HCT116 (cell line): ENCODE results near the gene FRMD4A. TPM values are rescaled to one million over a fixed set of nuclear protein-coding genes. Genes with fewer than 3 reads are reported as not detected.

ENCODE experiments used
- ATAC-seq: fragments of 200-7000 bp; cut with Tn5 transposase; 2 replicates; pipeline ENCODE4 v1.9.1; 2020; ENCODE audit warnings: mild to moderate bottlenecking, moderate library complexity
- BruUV-seq: library from RNA; stranded (reverse); fragments of 400-500 nt; replicated peaks from 2 replicates; lab custom pipeline; 2021; lab: Mats Ljungman, UMichigan
- CTCF ChIA-PET: fragments of 300-600 bp; sonication (Branson Sonifier 250); formaldehyde crosslinking; loops from one replicate; lab custom pipeline; 2021; ENCODE audit warnings: antibody characterized with exemption; lab: Charles Lee
- POLR2A ChIA-PET: fragments of 300-600, 350-600 bp; sonication (Branson Sonifier 250); formaldehyde crosslinking; loops from one replicate; lab custom pipeline; 2021; ENCODE audit warnings: antibody characterized with exemption; lab: Charles Lee
- RAD21 ChIA-PET, 2 experiments: fragments of 300-600 bp; sonication (Branson Sonifier 250); formaldehyde crosslinking; loops; one replicate each; lab custom pipeline; 2023; ENCODE audit warnings: low total read pairs in 2 of 2; ENCODE audit not compliant: uncharacterized antibody in 2 of 2, unreplicated experiment in 2 of 2, low non-redundant PET in 1 of 2; lab: Charles Lee
- DNase-seq: peaks from one replicate; pipeline ENCODE4 v3.0.0-alpha.2; 2010; ENCODE audit warnings: low read depth, low spot score
- H2AFZ ChIP-seq: fragments of 200-600 bp; shearing (Covaris generic), sonication (generic); 2 replicates; pipeline ENCODE4 v1.6.1; 2017; ENCODE audit warnings: low read depth, mixed run types, mixed read lengths, antibody characterized with exemption, low read length; ENCODE audit not compliant: poor library complexity, severe bottlenecking
- H3K27ac ChIP-seq: 2 replicates; pipeline ENCODE4 v1.5.1; 2012; ENCODE audit warnings: low read depth, low read length
- H3K27me3 ChIP-seq: fragments of 200-600 bp; sonication (generic); 2 replicates; pipeline ENCODE4 v1.6.1; 2016; ENCODE audit warnings: mixed run types, low read length, mixed read lengths; ENCODE audit not compliant: insufficient read depth
- H3K36me3 ChIP-seq, 2 experiments: fragments of 200-500 bp in 1 of 2; fragments of 200-600 bp in 1 of 2; sonication (Bioruptor generic) in 1 of 2; sonication (generic) in 1 of 2; 2 replicates each; pipeline versions ENCODE4 v1.5.1 to v1.6.1; 2014 to 2016; ENCODE audit warnings: low read length in 2 of 2, inconsistent platforms in 1 of 2, mixed read lengths in 1 of 2, mixed run types in 1 of 2; ENCODE audit not compliant: insufficient read depth in 2 of 2, control insufficient read depth in 1 of 2
- H3K4me1 ChIP-seq, 2 experiments: fragments of 200-600 bp in 1 of 2; sonication (generic) in 1 of 2; 2 replicates each; pipeline versions ENCODE4 v1.5.1 to v1.6.1; 2012 to 2017; ENCODE audit warnings: low read length in 2 of 2, inconsistent platforms in 1 of 2, mild to moderate bottlenecking in 1 of 2, mixed read lengths in 1 of 2, mixed run types in 1 of 2, moderate library complexity in 1 of 2; ENCODE audit not compliant: insufficient read depth in 2 of 2, control insufficient read depth in 1 of 2
- H3K4me2 ChIP-seq: fragments of 200-600 bp; sonication (generic); 2 replicates; pipeline ENCODE4 v1.6.1; 2017; ENCODE audit warnings: mixed run types, low read length, mixed read lengths
- H3K4me3 ChIP-seq, 2 experiments: fragments of 200-600 bp in 1 of 2; sonication (generic) in 1 of 2; replicated peaks in 1 of 2; 2 replicates each; pipeline ENCODE4 v1.5.1; 2011 to 2016; ENCODE audit warnings: low read length in 2 of 2, control low read depth in 1 of 2, low read depth in 1 of 2, mild to moderate bottlenecking in 1 of 2, mixed read lengths in 1 of 2, mixed run types in 1 of 2
- H3K79me2 ChIP-seq: fragments of 200-600 bp; sonication (generic); 2 replicates; pipeline ENCODE4 v1.6.1; 2017; ENCODE audit warnings: mild to moderate bottlenecking, mixed run types, low read length, moderate library complexity, mixed read lengths; ENCODE audit not compliant: insufficient read depth
- H3K9ac ChIP-seq: fragments of 200-600 bp; sonication (generic); 2 replicates; pipeline ENCODE4 v1.6.1; 2016; ENCODE audit warnings: low read length, mixed read lengths
- H3K9me2 ChIP-seq: fragments of 200-600 bp; sonication (generic), shearing (Covaris generic); 2 replicates; pipeline ENCODE4 v1.6.1; 2017; ENCODE audit warnings: mixed run types, mild to moderate bottlenecking, moderate library complexity; ENCODE audit not compliant: insufficient read depth
- H3K9me3 ChIP-seq, 2 experiments: fragments of 200-500 bp in 1 of 2; fragments of 200-600 bp in 1 of 2; sonication (Bioruptor generic) in 1 of 2; sonication (generic) in 1 of 2; 2 replicates each; pipeline ENCODE4 v1.6.1; 2014 to 2017; ENCODE audit warnings: low read length in 2 of 2, mixed read lengths in 2 of 2, inconsistent platforms in 1 of 2, low read depth in 1 of 2, mild to moderate bottlenecking in 1 of 2, mixed run types in 1 of 2, moderate library complexity in 1 of 2; ENCODE audit not compliant: control insufficient read depth in 1 of 2, insufficient read depth in 1 of 2
- H4K20me1 ChIP-seq: fragments of 200-600 bp; sonication (generic), shearing (Covaris generic); 2 replicates; pipeline ENCODE4 v1.6.1; 2017; ENCODE audit warnings: mixed run types, mild to moderate bottlenecking, moderate library complexity; ENCODE audit not compliant: insufficient read depth
- CBX3 ChIP-seq: IDR thresholded peaks from 2 replicates; pipeline ENCODE4 v1.6.1; 2012; ENCODE audit warnings: low read depth
- CEBPB ChIP-seq: IDR thresholded peaks from 2 replicates; pipeline ENCODE4 v1.6.1; 2012; ENCODE audit warnings: low read depth
- EZH2 ChIP-seq: fragments of 200-600 bp; sonication (generic); IDR thresholded peaks from 2 replicates; pipeline ENCODE4 v1.6.1; 2017; ENCODE audit warnings: antibody characterized with exemption, mixed run types
- EZH2phosphoT487 ChIP-seq: fragments of 200-600 bp; IDR thresholded peaks from 2 replicates; pipeline ENCODE4 v1.6.1; 2018; ENCODE audit warnings: antibody characterized with exemption, borderline replicate concordance
- FOSL1 ChIP-seq: IDR thresholded peaks from 2 replicates; pipeline ENCODE4 v1.6.1; 2012; ENCODE audit warnings: low read depth
- POLR2A ChIP-seq: IDR thresholded peaks from 2 replicates; pipeline ENCODE4 v1.7.0; 2011; ENCODE audit warnings: borderline replicate concordance; ENCODE audit not compliant: insufficient read depth, insufficient read length; ENCODE audit errors: extremely low read depth
- SIN3A ChIP-seq: IDR thresholded peaks from 2 replicates; pipeline ENCODE4 v1.6.1; 2012; ENCODE audit warnings: low read depth
- SP1 ChIP-seq: IDR thresholded peaks from 2 replicates; pipeline ENCODE4 v1.6.1; 2012; ENCODE audit warnings: low read depth
- SRF ChIP-seq: IDR thresholded peaks from 2 replicates; pipeline ENCODE4 v1.6.1; 2012; ENCODE audit warnings: low read depth
- TCF7L2 ChIP-seq: IDR thresholded peaks from 2 replicates; pipeline ENCODE4 v1.7.0; 2011; ENCODE audit warnings: borderline replicate concordance, inconsistent platforms; ENCODE audit not compliant: insufficient read depth, insufficient read length; ENCODE audit errors: extremely low read depth
- ZFX ChIP-seq: fragments of 450-650 bp; IDR thresholded peaks from 2 replicates; pipeline ENCODE4 v1.6.1; 2017
- intact Hi-C: fragments of 100-400 bp; cut with micrococcal nuclease; formaldehyde crosslinking; loops from 2 replicates; pipeline ENCODE4 v1.10.0; 2022
- total RNA-seq: library from RNA; stranded (reverse); gene quantifications from one replicate; pipeline ENCODE4 v1.2.1, GENCODE V29; 2021; ENCODE audit not compliant: unreplicated experiment
- TF ChIP-seq, protein P1 (sequence below), 3 experiments: fragments of 200-600 bp in 1 of 3; sonication (generic) in 1 of 3; IDR thresholded peaks in 2 of 3; conservative IDR thresholded peaks in 1 of 3; 2 replicates each; pipeline ENCODE4 v1.5.1; 2012 to 2017; ENCODE audit warnings: low read depth in 2 of 3, low read length in 2 of 3, antibody characterized with exemption in 1 of 3, borderline replicate concordance in 1 of 3, control low read depth in 1 of 3, mild to moderate bottlenecking in 1 of 3, mixed read lengths in 1 of 3, mixed run types in 1 of 3, moderate library complexity in 1 of 3; ENCODE audit not compliant: insufficient read depth in 1 of 3
- TF ChIP-seq, protein P2 (sequence below): IDR thresholded peaks from 2 replicates; pipeline ENCODE4 v1.6.1; 2012

Gene FRMD4A
- total RNA-seq, 1 experiment from 2014 or later, result 0.20 TPM

DNA sequence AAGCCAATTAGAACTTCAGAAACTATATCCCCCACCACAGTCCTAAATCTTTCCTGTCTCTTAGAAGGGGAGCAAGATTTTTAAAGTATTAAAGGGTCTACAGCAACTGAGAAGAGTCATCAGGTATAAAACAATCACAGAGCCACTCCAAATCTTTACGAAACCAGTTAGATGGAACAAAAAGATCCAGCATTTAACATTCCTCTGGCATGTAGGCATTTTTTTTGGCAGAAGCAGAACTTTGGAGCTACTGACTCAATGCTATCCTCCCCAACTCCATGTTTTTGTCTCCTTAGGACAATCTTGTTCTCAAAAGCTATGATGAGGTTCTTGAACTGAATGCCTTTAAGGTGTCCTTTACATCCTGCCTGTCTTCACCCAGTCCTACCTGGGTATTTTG is 410.7 kb downstream of the FRMD4A start:
- H3K9me2 ChIP-seq, result no peaks in the 10 kb centered on the region
- H3K4me3 ChIP-seq, result no peak overlapping the region
- TF ChIP-seq SRF, result no peak
- no peak for TF ChIP-seq POLR2A
- TF ChIP-seq SIN3A, result no peak
- TF ChIP-seq CBX3, result no peak
- TF ChIP-seq EZH2phosphoT487, result no peak
- TF ChIP-seq SP1, result no peak
- TF ChIP-seq, protein P1, sequence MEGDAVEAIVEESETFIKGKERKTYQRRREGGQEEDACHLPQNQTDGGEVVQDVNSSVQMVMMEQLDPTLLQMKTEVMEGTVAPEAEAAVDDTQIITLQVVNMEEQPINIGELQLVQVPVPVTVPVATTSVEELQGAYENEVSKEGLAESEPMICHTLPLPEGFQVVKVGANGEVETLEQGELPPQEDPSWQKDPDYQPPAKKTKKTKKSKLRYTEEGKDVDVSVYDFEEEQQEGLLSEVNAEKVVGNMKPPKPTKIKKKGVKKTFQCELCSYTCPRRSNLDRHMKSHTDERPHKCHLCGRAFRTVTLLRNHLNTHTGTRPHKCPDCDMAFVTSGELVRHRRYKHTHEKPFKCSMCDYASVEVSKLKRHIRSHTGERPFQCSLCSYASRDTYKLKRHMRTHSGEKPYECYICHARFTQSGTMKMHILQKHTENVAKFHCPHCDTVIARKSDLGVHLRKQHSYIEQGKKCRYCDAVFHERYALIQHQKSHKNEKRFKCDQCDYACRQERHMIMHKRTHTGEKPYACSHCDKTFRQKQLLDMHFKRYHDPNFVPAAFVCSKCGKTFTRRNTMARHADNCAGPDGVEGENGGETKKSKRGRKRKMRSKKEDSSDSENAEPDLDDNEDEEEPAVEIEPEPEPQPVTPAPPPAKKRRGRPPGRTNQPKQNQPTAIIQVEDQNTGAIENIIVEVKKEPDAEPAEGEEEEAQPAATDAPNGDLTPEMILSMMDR (IDR thresholded peaks at IDR 0.05 in 2 of 3, conservative IDR thresholded peaks at IDR 0.05 in 1 of 3; ENCODE audit: borderline replicate concordance in 1 of 3, insufficient read depth in 1 of 3, low read depth in 2 of 3, low read length in 2 of 3), result no peak
- no peak for TF ChIP-seq EZH2
- no peak for TF ChIP-seq ZFX
- no peak for TF ChIP-seq TCF7L2
- TF ChIP-seq CEBPB, result no peak
- no peak for TF ChIP-seq FOSL1
- TF ChIP-seq, protein P2, sequence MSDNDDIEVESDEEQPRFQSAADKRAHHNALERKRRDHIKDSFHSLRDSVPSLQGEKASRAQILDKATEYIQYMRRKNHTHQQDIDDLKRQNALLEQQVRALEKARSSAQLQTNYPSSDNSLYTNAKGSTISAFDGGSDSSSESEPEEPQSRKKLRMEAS, result no peak
- TF ChIP-seq, all 23 proteins: peak for 0
- DNase-seq, result no peak
- no peak overlapping the region for H2AFZ ChIP-seq
- H4K20me1 ChIP-seq, result no peaks in the 10 kb centered on the region
- no peaks in the 10 kb centered on the region for H3K79me2 ChIP-seq
- H3K9me3 ChIP-seq, result no peaks in the 10 kb centered on the region
- no TSS peak for BruUV-seq
- POLR2A ChIA-PET, result no interaction called here
- ATAC-seq, result no peak
- H3K4me1 ChIP-seq, result no peaks in the 10 kb centered on the region
- H3K27me3 ChIP-seq, result no peaks in the 10 kb centered on the region
- no peak overlapping the region for H3K9ac ChIP-seq
- H3K27ac ChIP-seq, result no peak overlapping the region
- no peaks in the 10 kb centered on the region for H3K36me3 ChIP-seq
- CTCF ChIA-PET, result no interaction called here
- H3K4me2 ChIP-seq, result no peak overlapping the region
- RAD21 ChIA-PET, result no interaction called here
- intact Hi-C loops, result no loop called here
